Stomach (tissue), 4 donors: ENCODE results near the gene ELF1.

Source experiments
- CTCF ChIP-seq, 7 experiments: fragments of 450-650 bp in 4 of 7; fragments of 200-600 bp in 3 of 7; sonication (generic) in 3 of 7; IDR thresholded peaks; one replicate each; pipeline ENCODE4 v1.5.1; 2016 to 2019; ENCODE audit warnings: antibody characterized with exemption in 7 of 7, control low read depth in 2 of 7, mild to moderate bottlenecking in 1 of 7
- POLR2A ChIP-seq, 4 donors: fragments of 450-650 bp; IDR thresholded peaks; one replicate each; pipeline ENCODE4 v1.6.1; 2016; ENCODE audit warnings: antibody characterized with exemption in 4 of 4, control low read depth in 2 of 4, mild to moderate bottlenecking in 1 of 4, moderate library complexity in 1 of 4

DNA sequence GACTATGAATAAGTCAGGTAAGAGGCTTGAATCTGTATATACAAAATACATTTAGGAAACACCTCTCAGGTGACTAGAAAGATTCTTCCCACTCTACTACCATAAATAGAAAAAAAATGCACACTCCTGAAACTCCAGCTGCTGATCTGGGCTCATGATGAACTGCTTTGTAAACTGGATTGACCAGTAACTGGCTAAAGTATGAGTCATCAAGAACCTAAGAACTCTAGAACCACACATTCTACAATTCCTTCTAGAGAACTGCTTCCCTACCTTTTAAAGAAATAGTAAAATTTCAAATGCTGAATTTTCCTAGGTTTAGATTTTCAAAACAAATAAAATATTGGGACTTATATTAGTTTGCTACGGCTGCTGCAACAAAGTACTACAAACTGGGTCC lies 55.2 kb downstream of the ELF1 start:
- TF ChIP-seq POLR2A (IDR thresholded peaks at IDR 0.05) (no peak), CTCF (IDR thresholded peaks at IDR 0.05) (no peak)
